ENCODE results near the gene ALDH1A1. TPM values are rescaled to one million over a fixed set of nuclear protein-coding genes. Genes with fewer than 3 reads are reported as not detected.
"Not testable (repeated sequence)": the region's sequence is repeated elsewhere in the genome, so short reads cannot be mapped to it uniquely, and the experiment has no call there.

ALDH1A1 gene
- total RNA-seq, 1 experiment from 2014 or later, result 1.9 TPM

DNA sequence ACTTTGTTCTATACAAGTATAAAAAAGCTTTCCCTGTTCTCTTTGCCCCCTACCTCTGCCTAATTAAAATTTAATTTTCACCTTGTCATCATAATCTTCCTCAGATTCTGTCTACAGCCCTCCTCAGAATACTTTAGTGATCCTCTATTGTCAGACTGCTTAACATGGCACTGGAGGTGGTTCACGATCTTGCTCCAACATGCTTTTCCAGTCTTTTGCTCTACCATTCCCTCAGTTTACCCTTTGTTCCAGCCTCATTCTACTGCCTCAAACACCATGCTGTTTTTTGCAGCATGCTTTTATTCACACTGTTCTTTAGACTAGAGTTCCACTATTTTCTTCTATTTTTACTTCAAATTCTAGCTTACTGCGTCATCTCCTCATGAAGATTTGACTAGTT is 10.4 kb downstream of the ALDH1A1 start:
- no peak overlapping the region for H3K4me3 Mint-ChIP-seq
- DNase-seq (ENCODE audit: low spot score), result no peak
- H3K9me3 Mint-ChIP-seq, result no peaks in the 10 kb centered on the region
- ChIA-PET CTCF (no interaction called here), POLR2A (no interaction called here)
- H3K36me3 Mint-ChIP-seq, result no peaks in the 10 kb centered on the region
- ATAC-seq, result no peak
- peaks cover 1% of the 10 kb centered on the region; the same call in 1 of the 2 replicates for H3K4me1 Mint-ChIP-seq
- TF ChIP-seq, protein P1, sequence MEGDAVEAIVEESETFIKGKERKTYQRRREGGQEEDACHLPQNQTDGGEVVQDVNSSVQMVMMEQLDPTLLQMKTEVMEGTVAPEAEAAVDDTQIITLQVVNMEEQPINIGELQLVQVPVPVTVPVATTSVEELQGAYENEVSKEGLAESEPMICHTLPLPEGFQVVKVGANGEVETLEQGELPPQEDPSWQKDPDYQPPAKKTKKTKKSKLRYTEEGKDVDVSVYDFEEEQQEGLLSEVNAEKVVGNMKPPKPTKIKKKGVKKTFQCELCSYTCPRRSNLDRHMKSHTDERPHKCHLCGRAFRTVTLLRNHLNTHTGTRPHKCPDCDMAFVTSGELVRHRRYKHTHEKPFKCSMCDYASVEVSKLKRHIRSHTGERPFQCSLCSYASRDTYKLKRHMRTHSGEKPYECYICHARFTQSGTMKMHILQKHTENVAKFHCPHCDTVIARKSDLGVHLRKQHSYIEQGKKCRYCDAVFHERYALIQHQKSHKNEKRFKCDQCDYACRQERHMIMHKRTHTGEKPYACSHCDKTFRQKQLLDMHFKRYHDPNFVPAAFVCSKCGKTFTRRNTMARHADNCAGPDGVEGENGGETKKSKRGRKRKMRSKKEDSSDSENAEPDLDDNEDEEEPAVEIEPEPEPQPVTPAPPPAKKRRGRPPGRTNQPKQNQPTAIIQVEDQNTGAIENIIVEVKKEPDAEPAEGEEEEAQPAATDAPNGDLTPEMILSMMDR (IDR thresholded peaks at IDR 0.05), result no peak
- TF ChIP-seq RELA (CRISPR knock-in tag; IDR thresholded peaks at IDR 0.05; ENCODE audit: borderline replicate concordance) (no peak), NR1H2 (CRISPR knock-in tag; IDR thresholded peaks at IDR 0.05) (no peak), MXD4 (CRISPR knock-in tag; IDR thresholded peaks at IDR 0.05; ENCODE audit: borderline replicate concordance) (no peak), OVOL2 (CRISPR knock-in tag; IDR thresholded peaks at IDR 0.05; ENCODE audit: borderline replicate concordance) (no peak), TEAD4 (CRISPR knock-in tag; IDR thresholded peaks at IDR 0.05) (no peak), KAT7 (CRISPR knock-in tag; IDR thresholded peaks at IDR 0.05; ENCODE audit: borderline replicate concordance) (no peak), CREB1 (CRISPR knock-in tag; IDR thresholded peaks at IDR 0.05) (no peak), GRHL2 (CRISPR knock-in tag; IDR thresholded peaks at IDR 0.05; ENCODE audit: insufficient replicate concordance, severe bottlenecking) (no peak)
- TF ChIP-seq, protein P2, sequence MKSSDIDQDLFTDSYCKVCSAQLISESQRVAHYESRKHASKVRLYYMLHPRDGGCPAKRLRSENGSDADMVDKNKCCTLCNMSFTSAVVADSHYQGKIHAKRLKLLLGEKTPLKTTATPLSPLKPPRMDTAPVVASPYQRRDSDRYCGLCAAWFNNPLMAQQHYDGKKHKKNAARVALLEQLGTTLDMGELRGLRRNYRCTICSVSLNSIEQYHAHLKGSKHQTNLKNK (CRISPR knock-in tag; IDR thresholded peaks at IDR 0.05), result no peak
- TF ChIP-seq, protein P3, sequence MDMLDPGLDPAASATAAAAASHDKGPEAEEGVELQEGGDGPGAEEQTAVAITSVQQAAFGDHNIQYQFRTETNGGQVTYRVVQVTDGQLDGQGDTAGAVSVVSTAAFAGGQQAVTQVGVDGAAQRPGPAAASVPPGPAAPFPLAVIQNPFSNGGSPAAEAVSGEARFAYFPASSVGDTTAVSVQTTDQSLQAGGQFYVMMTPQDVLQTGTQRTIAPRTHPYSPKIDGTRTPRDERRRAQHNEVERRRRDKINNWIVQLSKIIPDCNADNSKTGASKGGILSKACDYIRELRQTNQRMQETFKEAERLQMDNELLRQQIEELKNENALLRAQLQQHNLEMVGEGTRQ (CRISPR knock-in tag; IDR thresholded peaks at IDR 0.05), result no peak
- no peaks in the 10 kb centered on the region for H3K27me3 Mint-ChIP-seq (ENCODE audit: low read depth)
- H3K27ac Mint-ChIP-seq, result no peak overlapping the region

DNA sequence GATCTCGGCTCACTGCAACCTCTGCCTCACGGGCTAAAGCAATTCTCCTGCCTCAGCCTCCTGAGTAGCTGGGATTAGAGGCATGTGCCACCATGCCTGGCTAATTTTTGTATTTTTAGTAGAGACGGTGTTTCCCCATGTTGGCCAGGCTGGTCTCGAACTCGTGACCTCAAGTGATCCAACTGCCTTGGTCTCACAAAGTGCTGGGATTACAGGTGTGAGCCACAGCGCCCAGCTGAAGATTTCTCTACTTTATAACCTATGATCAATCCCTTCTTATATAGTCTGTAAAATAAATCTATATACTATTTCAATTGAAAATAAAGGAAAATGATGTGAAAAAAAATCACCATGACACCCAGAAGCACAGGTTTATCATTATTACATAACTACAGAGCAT is 13.3 kb downstream of the ALDH1A1 start:
- ATAC-seq; H3K9me3 Mint-ChIP-seq; H3K4me1 Mint-ChIP-seq; H3K27ac Mint-ChIP-seq; H3K4me3 Mint-ChIP-seq; H3K36me3 Mint-ChIP-seq; DNase-seq (ENCODE audit: low spot score); H3K27me3 Mint-ChIP-seq (ENCODE audit: low read depth): not testable (repeated sequence)
- ChIA-PET CTCF (interaction anchor here (1.3 kb wide), 1 partner anchor 8 kb away, joined by 3 read pairs; no protein-coding TSS in a partner anchor), POLR2A (interaction anchor here (0.7 kb wide), 1 partner anchor 27 kb away, joined by 3 read pairs; no protein-coding TSS in a partner anchor)

DNA sequence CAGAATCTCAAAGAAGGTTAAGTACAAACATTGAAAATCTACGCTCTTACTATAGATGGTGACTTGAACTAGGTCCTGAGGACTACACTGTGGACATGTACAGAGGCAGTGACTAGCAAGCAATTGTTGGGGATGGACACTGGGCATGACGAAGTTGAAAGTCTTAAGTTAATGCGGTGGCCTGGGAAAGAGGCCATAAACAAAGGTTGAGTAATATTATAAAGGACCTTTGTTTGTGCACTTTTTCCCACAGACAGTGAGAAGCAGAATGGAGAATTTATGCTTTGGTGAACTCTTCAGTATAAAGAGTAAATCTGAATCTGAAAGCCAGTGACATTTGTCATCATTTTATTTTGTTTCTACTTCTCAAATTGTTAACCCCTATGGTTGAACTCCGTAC is 15.3 kb downstream of the ALDH1A1 start:
- Mint-ChIP-seq H3K4me3 (no peak overlapping the region), H3K27me3 (ENCODE audit: low read depth) (no peaks in the 10 kb centered on the region), H3K36me3 (no peaks in the 10 kb centered on the region), H3K9me3 (no peaks in the 10 kb centered on the region), H3K27ac (no peak overlapping the region), H3K4me1 (peaks cover 3% of the 10 kb centered on the region; the same call in 1 of the 2 replicates)
- POLR2A ChIA-PET, result no interaction called here
- TF ChIP-seq MXD4 (CRISPR knock-in tag; IDR thresholded peaks at IDR 0.05; ENCODE audit: borderline replicate concordance) (no peak), RORB (CRISPR knock-in tag; IDR thresholded peaks at IDR 0.05) (no peak), GTF2I (CRISPR knock-in tag; conservative IDR thresholded peaks at IDR 0.05) (no peak), OVOL2 (CRISPR knock-in tag; IDR thresholded peaks at IDR 0.05; ENCODE audit: borderline replicate concordance) (no peak)
- TF ChIP-seq, protein P4, sequence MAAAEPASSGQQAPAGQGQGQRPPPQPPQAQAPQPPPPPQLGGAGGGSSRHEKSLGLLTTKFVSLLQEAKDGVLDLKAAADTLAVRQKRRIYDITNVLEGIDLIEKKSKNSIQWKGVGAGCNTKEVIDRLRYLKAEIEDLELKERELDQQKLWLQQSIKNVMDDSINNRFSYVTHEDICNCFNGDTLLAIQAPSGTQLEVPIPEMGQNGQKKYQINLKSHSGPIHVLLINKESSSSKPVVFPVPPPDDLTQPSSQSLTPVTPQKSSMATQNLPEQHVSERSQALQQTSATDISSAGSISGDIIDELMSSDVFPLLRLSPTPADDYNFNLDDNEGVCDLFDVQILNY (CRISPR knock-in tag; IDR thresholded peaks at IDR 0.05), result no peak
- TF ChIP-seq, protein P5, sequence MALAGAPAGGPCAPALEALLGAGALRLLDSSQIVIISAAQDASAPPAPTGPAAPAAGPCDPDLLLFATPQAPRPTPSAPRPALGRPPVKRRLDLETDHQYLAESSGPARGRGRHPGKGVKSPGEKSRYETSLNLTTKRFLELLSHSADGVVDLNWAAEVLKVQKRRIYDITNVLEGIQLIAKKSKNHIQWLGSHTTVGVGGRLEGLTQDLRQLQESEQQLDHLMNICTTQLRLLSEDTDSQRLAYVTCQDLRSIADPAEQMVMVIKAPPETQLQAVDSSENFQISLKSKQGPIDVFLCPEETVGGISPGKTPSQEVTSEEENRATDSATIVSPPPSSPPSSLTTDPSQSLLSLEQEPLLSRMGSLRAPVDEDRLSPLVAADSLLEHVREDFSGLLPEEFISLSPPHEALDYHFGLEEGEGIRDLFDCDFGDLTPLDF (CRISPR knock-in tag; IDR thresholded peaks at IDR 0.05), result no peak
- CTCF ChIA-PET, result no interaction called here
- DNase-seq (ENCODE audit: low spot score) (no peak), ATAC-seq (no peak)
